RKO (cell line): ENCODE data around the gene EPHB1.
"Not testable (repeated sequence)": the region's sequence is repeated elsewhere in the genome, so short reads cannot be mapped to it uniquely, and the experiment has no call there.

Experiments
- DNase-seq: peaks from one replicate; pipeline ENCODE4 v3.0.0-alpha.2; 2016; ENCODE audit warnings: low spot score

The EPHB1 gene

GRCh38 chr3:134955874-134956273 lies 160.8 kb downstream of the EPHB1 start:
- no peak for DNase-seq

GRCh38 chr3:134956395-134956794 lies 161.3 kb downstream of the EPHB1 start:
- DNase-seq, result no peak

- no peak for DNase-seq
Measured at GRCh38 chr3:134956844-134957243, 161.8 kb downstream of the EPHB1 start.

- DNase-seq, result no peak
Measured at GRCh38 chr3:134959516-134959915, 164.5 kb downstream of the EPHB1 start.

GRCh38 chr3:134964226-134964625 lies 169.2 kb downstream of the EPHB1 start:
- no peak for DNase-seq

GRCh38 chr3:134965865-134966481 lies 170.9 kb downstream of the EPHB1 start:
- DNase-seq, result no peak

- DNase-seq, result no peak
Measured at GRCh38 chr3:134970895-134971294, 175.8 kb downstream of the EPHB1 start.

GRCh38 chr3:134971306-134971705 lies 176.2 kb downstream of the EPHB1 start:
- DNase-seq, result no peak

GRCh38 chr3:134971907-134972306 lies 176.8 kb downstream of the EPHB1 start:
- not testable (repeated sequence) for DNase-seq

- no peak for DNase-seq
Measured at GRCh38 chr3:134972836-134973455, 177.9 kb downstream of the EPHB1 start.

GRCh38 chr3:134974624-134975023 lies 179.6 kb downstream of the EPHB1 start:
- DNase-seq, result no peak

- no peak for DNase-seq
Measured at GRCh38 chr3:134976948-134977347, 181.9 kb downstream of the EPHB1 start.

GRCh38 chr3:134978658-134979057 lies 183.6 kb downstream of the EPHB1 start:
- DNase-seq, result no peak

GRCh38 chr3:134985864-134986715 lies 191.0 kb downstream of the EPHB1 start:
- no peak for DNase-seq

- DNase-seq, result no peak
Measured at GRCh38 chr3:134988666-134989065, 193.6 kb downstream of the EPHB1 start.

GRCh38 chr3:134991003-134991402 lies 195.9 kb downstream of the EPHB1 start:
- no peak for DNase-seq

GRCh38 chr3:134991472-134992010 lies 196.5 kb downstream of the EPHB1 start:
- DNase-seq, result no peak

- no peak for DNase-seq
Measured at GRCh38 chr3:134992180-134992579, 197.1 kb downstream of the EPHB1 start.

- DNase-seq, result no peak
Measured at GRCh38 chr3:134992586-134992985, 197.5 kb downstream of the EPHB1 start.

GRCh38 chr3:134993011-134993410 lies 198.0 kb downstream of the EPHB1 start:
- DNase-seq, result no peak

- DNase-seq, result no peak
Measured at GRCh38 chr3:134998158-134998557, 203.1 kb downstream of the EPHB1 start.

- DNase-seq, result no peak
Measured at GRCh38 chr3:134998855-134999254, 203.8 kb downstream of the EPHB1 start.

- DNase-seq, result no peak
Measured at GRCh38 chr3:135000465-135000864, 205.4 kb downstream of the EPHB1 start.
